GM19023 (cell line): ENCODE data around the gene PIK3C2G.
"Not testable (repeated sequence)": the region's sequence is repeated elsewhere in the genome, so short reads cannot be mapped to it uniquely, and the experiment has no call there.

ENCODE experiments used
- ATAC-seq: cut with Tn5 transposase; IDR thresholded peaks from one replicate; pipeline ENCODE4 v1.9.1; 2021; ENCODE audit warnings: mild to moderate bottlenecking, moderate library complexity; ENCODE audit not compliant: unreplicated experiment

The PIK3C2G gene

DNA sequence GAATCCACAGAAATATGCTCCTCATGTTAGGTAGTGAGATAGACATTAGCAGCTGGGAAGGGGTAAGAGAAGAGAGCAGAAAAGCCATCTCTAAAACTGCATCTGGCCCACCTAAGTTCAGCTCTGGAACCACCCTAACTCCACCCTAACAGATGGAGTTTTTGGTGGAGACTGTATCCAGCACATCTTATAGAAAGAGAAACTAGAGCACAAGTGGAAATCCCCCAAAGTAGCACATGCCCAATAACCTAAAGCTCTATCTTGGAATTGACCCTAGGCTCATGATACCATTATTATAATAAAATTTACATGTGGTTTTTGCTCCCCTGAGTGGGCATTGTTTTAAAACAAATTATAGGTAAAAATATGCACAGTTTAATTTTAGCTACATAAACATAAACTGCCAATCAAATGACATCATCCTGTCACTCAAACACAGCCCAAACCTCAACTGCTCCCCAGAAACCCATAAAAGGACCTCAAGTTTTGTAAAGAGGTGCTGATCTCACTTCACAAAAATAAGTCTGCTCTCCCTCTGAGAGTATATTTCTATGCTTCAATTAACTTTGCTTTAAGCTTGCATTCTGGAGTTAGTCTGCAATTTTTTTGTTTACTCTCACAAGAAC lies 206.4 kb downstream of the PIK3C2G start:
- no peak for ATAC-seq

- ATAC-seq = no peak
Measured at GRCh38 chr12:18468246-18469075, 207.1 kb downstream of the PIK3C2G start.

DNA sequence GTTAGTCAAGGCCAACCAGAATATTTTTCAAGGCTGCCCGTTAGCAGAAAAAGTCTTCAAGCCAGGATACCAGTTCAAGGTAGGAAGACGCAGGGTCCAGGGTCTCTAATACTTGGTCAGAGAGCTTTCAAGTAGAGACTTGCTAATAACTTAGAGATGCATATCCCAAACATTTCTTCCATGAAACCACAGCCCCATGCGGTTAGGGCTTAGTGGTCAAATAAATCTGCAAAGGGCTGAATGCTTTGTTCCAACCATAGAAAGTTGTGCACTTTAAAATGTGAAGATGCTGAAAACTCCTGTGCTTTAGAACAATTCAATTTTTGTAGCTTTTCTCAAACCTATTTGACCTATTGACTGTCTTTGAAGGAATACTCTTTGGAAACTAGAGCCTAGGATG lies 208.9 kb downstream of the PIK3C2G start:
- ATAC-seq = no peak

DNA sequence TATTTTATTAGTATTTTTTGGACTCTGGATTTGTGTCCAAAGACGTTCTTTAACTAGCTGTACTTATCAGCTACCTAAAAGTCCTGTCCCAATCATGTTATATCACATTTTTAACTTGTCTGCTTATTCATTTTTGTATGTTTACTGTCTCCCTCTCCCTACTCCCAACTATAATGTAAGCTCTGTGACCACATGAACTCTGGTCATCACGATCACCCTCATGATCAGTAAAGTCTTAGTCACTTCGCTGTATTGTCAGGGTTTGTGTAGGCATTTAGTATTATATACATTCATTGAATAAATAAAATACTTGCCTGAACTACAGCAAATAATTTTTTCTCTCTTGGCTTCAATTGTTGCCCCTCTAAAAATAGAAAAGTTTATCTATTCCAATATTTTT lies 211.0 kb downstream of the PIK3C2G start:
- no peak for ATAC-seq

GRCh38 chr12:18472806-18473205 lies 211.5 kb downstream of the PIK3C2G start:
- no peak for ATAC-seq

GRCh38 chr12:18476861-18477260 lies 215.5 kb downstream of the PIK3C2G start:
- ATAC-seq = no peak

GRCh38 chr12:18479256-18479655 lies 217.9 kb downstream of the PIK3C2G start:
- ATAC-seq = no peak

DNA sequence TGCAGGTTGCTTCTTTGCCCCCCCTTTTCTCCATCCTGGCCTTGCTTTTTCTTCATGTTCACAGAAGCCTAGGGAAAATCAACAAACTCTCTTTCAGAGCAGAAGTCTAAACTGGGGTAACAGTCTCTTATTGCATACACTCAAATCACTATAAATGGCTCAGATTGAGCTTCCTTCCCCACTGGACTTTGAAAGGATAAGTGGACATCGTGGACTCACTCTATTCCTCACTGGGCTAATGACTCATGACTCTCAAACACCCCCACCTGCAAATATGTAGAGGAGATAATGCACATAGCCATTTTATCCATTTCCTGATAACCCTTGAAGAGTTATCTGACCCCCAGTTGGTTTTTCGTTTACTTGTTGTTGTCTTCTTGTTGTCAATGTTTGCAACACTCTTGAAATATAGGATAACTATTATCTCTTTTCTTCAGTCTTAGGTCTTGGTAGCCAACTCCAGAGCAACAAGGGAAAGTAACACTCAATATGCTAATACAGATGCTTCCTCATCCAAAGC lies 221.3 kb downstream of the PIK3C2G start:
- ATAC-seq = no peak

GRCh38 chr12:18483698-18484325 lies 222.5 kb downstream of the PIK3C2G start:
- no peak for ATAC-seq

DNA sequence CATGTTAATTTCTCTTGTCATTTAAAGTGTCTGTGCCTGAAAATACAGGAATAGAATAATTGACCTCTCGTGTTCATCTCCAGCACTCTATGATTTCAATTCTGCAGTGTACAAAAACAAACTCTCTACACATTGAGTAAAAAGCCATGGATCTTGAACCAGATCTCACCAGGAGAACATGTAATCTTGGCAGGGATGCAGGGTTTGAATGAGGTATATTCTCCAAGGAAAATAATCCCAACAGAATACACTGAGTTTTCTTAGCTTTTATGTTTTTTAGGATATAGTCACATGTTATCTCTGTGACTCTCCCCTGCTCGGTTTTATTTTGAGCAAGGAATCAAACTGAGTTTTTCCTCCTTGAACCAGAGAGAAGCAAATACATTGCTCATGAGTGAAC lies 224.7 kb downstream of the PIK3C2G start:
- ATAC-seq = no peak

DNA sequence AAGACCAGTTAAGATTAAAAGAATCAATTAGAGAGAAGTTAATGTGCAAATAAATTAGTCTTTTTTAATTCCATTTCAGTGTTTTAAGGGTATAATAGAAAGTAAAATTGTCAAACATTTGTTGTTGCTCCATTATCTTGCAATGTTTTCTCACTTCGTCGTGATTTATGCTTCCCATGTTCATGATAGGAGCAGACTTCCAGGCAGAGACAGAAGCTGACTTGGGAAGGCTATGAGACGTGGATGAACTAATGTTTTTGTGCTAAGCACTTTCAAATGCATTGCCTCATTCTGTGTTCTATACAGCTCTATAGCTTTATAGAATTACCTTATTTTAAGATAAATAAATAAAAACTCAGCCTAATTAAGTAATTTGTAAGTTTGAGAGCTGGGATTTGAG lies 226.2 kb downstream of the PIK3C2G start:
- no peak for ATAC-seq

- no peak for ATAC-seq
Measured at GRCh38 chr12:18492372-18493025, 231.2 kb downstream of the PIK3C2G start.

GRCh38 chr12:18496156-18496555 lies 234.8 kb downstream of the PIK3C2G start:
- ATAC-seq = no peak

DNA sequence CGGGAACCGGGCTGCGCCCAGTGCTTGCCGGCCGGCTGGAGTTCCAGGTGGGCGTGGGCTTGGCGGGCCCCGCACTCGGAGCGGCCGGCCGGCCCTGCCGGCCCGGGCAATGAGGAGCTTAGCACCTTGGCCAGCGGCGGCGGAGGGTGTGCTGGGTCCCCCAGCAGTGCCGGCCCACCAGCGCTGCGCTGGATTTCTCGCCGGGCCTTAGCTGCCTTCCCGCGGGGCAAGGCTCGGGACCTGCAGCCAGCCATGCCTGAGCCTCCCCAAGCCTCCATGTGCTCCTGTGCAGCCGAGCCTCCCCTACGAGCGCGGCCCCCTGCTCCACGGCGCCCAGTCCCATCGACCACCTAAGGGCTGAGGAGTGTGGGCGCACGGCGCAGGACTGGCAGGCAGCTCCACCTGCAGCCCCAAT lies 238.8 kb downstream of the PIK3C2G start:
- not testable (repeated sequence) for ATAC-seq

- not testable (repeated sequence) for ATAC-seq
Measured at GRCh38 chr12:18500736-18501135, 239.4 kb downstream of the PIK3C2G start.

GRCh38 chr12:18502422-18502968 lies 241.2 kb downstream of the PIK3C2G start:
- ATAC-seq = no peak

DNA sequence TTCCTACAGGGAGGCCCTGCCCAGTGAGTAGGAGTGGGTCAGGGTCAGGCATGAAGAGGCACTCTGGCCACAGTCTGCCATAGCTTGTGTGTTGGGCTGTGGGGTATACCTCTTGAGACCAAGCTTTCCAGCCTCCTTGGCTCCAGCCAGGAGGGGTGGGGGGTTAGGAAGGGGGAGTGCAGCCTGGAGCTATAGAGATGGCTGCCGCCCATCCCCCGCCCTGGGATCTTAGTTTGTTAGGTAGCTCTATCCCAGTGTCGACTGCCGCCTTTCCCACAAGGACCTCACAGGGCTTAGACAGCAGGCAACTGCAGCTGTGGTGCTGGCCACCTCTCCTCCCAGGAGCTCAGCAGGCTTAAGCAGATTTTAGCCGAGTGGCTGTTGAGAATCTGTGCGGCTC lies 260.1 kb downstream of the PIK3C2G start:
- no peak for ATAC-seq

GRCh38 chr12:18522806-18523205 lies 261.5 kb downstream of the PIK3C2G start:
- no peak for ATAC-seq

DNA sequence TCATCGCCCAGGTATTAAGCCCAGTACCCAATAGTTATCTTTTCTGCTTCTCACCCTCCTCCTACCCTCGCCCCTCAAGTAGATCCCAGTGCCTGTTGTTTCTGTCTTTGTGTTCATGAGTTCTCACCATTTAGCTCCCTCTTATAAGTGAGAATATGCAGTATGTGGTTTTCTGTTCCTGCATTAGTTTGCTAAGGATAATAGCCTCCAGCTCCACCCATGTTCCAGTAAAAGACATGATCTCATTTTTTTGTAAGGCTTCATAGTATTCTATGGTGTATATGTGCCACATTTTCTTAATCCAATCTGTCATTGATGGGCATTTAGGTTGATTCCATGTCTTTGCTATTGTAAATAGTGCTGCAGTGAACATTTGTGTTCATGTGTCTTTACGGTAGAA lies 281.2 kb downstream of the PIK3C2G start:
- not testable (repeated sequence) for ATAC-seq

DNA sequence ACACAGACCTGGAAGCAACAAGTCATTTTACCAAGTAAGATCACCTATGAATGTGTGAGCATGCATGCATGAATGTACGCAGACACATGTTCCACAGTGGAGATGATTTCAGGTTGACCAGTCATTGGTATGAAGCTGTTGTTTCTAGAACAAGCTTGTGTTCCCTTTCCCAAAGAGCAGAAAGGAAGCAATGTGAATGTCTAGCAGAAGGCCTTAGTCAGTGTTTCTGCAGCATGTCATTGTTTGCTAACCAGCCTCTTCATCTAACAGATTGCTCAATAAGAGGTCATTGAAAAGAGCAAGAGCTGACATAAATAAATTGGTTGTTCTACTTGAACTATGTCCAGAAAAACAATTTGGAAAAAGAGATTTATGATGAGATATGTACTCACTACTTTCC lies 285.1 kb downstream of the PIK3C2G start:
- ATAC-seq = no peak

GRCh38 chr12:18549598-18549997 lies 288.3 kb downstream of the PIK3C2G start:
- ATAC-seq = no peak
